Measurements from ENCODE around the gene ITPRIPL2. TPM values are rescaled to one million over a fixed set of nuclear protein-coding genes. Genes with fewer than 3 reads are reported as not detected.

Gene ITPRIPL2
- total RNA-seq, 1 experiment from 2014 or later, result 67.9 TPM

DNA sequence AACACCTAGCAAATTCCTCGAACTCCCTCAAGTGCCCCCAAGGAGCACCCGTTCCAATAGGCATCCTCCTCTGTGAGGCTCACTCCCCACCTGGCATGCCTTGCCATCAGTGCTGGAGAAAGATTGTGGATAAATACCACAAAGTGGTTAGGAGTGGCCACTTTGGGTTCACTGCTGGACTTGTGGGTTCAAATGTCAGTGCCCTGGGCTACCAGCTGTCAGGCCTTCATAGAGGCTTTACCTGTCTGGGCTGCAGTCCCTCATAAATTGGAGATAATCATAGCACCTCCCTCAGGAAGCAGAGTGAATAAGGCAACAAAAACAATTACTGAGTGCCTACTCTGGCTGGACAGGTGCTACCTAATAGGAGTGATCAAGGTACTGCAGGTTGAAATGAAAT lies 52.7 kb downstream of the ITPRIPL2 start:
- TF ChIP-seq RAD21 (IDR thresholded peaks at IDR 0.05; ENCODE audit: low read depth), result peak; percentile 67
- no peak for TF ChIP-seq YY1 (IDR thresholded peaks at IDR 0.05; ENCODE audit: extremely low read depth, insufficient replicate concordance, low read depth, low read length)
- TF ChIP-seq ZNF274 (IDR thresholded peaks at IDR 0.05; ENCODE audit: low read depth, low read length), result no peak
- TF ChIP-seq, protein P1, sequence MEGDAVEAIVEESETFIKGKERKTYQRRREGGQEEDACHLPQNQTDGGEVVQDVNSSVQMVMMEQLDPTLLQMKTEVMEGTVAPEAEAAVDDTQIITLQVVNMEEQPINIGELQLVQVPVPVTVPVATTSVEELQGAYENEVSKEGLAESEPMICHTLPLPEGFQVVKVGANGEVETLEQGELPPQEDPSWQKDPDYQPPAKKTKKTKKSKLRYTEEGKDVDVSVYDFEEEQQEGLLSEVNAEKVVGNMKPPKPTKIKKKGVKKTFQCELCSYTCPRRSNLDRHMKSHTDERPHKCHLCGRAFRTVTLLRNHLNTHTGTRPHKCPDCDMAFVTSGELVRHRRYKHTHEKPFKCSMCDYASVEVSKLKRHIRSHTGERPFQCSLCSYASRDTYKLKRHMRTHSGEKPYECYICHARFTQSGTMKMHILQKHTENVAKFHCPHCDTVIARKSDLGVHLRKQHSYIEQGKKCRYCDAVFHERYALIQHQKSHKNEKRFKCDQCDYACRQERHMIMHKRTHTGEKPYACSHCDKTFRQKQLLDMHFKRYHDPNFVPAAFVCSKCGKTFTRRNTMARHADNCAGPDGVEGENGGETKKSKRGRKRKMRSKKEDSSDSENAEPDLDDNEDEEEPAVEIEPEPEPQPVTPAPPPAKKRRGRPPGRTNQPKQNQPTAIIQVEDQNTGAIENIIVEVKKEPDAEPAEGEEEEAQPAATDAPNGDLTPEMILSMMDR (IDR thresholded peaks at IDR 0.05 in 2 of 3, conservative IDR thresholded peaks at IDR 0.05 in 1 of 3; ENCODE audit: borderline replicate concordance in 1 of 3, insufficient read depth in 1 of 3, low read depth in 2 of 3, low read length in 2 of 3), result peak in 2 of 3 experiments; percentile 45 to 47; a peak in 3 of 6 replicates
- no peak for TF ChIP-seq MAX (IDR thresholded peaks at IDR 0.05)
- no peak for TF ChIP-seq POLR2AphosphoS5 (IDR thresholded peaks at IDR 0.05; ENCODE audit: low read depth, low read length)
- no peak for TF ChIP-seq SRF (IDR thresholded peaks at IDR 0.05; ENCODE audit: low read depth)
- no peak for TF ChIP-seq JUND (IDR thresholded peaks at IDR 0.05)
- TF ChIP-seq, protein P2, sequence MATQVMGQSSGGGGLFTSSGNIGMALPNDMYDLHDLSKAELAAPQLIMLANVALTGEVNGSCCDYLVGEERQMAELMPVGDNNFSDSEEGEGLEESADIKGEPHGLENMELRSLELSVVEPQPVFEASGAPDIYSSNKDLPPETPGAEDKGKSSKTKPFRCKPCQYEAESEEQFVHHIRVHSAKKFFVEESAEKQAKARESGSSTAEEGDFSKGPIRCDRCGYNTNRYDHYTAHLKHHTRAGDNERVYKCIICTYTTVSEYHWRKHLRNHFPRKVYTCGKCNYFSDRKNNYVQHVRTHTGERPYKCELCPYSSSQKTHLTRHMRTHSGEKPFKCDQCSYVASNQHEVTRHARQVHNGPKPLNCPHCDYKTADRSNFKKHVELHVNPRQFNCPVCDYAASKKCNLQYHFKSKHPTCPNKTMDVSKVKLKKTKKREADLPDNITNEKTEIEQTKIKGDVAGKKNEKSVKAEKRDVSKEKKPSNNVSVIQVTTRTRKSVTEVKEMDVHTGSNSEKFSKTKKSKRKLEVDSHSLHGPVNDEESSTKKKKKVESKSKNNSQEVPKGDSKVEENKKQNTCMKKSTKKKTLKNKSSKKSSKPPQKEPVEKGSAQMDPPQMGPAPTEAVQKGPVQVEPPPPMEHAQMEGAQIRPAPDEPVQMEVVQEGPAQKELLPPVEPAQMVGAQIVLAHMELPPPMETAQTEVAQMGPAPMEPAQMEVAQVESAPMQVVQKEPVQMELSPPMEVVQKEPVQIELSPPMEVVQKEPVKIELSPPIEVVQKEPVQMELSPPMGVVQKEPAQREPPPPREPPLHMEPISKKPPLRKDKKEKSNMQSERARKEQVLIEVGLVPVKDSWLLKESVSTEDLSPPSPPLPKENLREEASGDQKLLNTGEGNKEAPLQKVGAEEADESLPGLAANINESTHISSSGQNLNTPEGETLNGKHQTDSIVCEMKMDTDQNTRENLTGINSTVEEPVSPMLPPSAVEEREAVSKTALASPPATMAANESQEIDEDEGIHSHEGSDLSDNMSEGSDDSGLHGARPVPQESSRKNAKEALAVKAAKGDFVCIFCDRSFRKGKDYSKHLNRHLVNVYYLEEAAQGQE (IDR thresholded peaks at IDR 0.05; ENCODE audit: low read depth), result no peak
- peaks cover 4 to 36% of the 10 kb centered on the region in 2 experiments; a peak in 3 of 4 replicates for H3K4me1 ChIP-seq (ENCODE audit: control insufficient read depth in 1 of 2, insufficient read depth in 2 of 2, low read length in 2 of 2)
- no peaks in the 10 kb centered on the region for H4K20me1 ChIP-seq (ENCODE audit: insufficient read depth)
- H3K27ac ChIP-seq (ENCODE audit: low read depth, low read length), result no peak overlapping the region
- ChIA-PET CTCF (interaction anchor here (0.8 to 1.7 kb wide), 5 partner anchors 13 to 206 kb away, joined by 3 to 10 read pairs (median 5); no protein-coding TSS in a partner anchor), POLR2A (no interaction called here), RAD21 (ENCODE audit: low non-redundant PET in 1 of 2, low total read pairs in 2 of 2, uncharacterized antibody in 2 of 2, unreplicated experiment in 2 of 2) (no interaction called here)
- intact Hi-C loops (cut with micrococcal nuclease), result loop anchor here (5.0 kb wide), 1 partner anchor 336 kb away; no protein-coding TSS in a partner anchor
- 0 out of 2 replicates have a peak, but pooled peaks have one; percentile 23 for ATAC-seq
- H3K4me2 ChIP-seq (ENCODE audit: low read length), result no peak overlapping the region
- no peak overlapping the region for H3K4me3 ChIP-seq (replicated peaks in 1 of 2; ENCODE audit: low read depth in 1 of 2, low read length in 2 of 2)
- no peak overlapping the region for H3K9ac ChIP-seq (ENCODE audit: low read length)
- H3K27me3 ChIP-seq (ENCODE audit: insufficient read depth, low read length), result no peaks in the 10 kb centered on the region
- peak; percentile 29 for DNase-seq (ENCODE audit: low read depth, low spot score)
- no peak overlapping the region for H2AFZ ChIP-seq (ENCODE audit: low read depth, low read length, poor library complexity, severe bottlenecking)
- H3K79me2 ChIP-seq (ENCODE audit: insufficient read depth, low read length), result no peaks in the 10 kb centered on the region
- no TSS peak for BruUV-seq (replicated peaks)
- peaks cover 0 to 6% of the 10 kb centered on the region in 2 experiments; a peak in 1 of 4 replicates for H3K9me3 ChIP-seq (ENCODE audit: control insufficient read depth in 1 of 2, insufficient read depth in 1 of 2, low read depth in 1 of 2, low read length in 2 of 2)
- no peaks in the 10 kb centered on the region for H3K36me3 ChIP-seq (ENCODE audit: control insufficient read depth in 1 of 2, insufficient read depth in 2 of 2, low read length in 2 of 2)
- H3K9me2 ChIP-seq (ENCODE audit: insufficient read depth), result no peaks in the 10 kb centered on the region

Data from HCT116 (cell line).